NK-92 (cell line): ENCODE measurements around the gene ARL14EP.

ENCODE experiments used
- DNase-seq: peaks from one replicate; lab custom pipeline; 2025; ENCODE audit not compliant: unreplicated experiment; lab: John Stamatoyannopoulos, UW

Gene ARL14EP

GRCh38 chr11:30322826-30323710 is at the start of gene ARL14EP:
Gene ARL14EP, plus strand, starts transcription at chr11:30323104. Its CDS starts 7,845 bp downstream, at chr11:30330949.
- peak; percentile 19 for DNase-seq

- no peak for DNase-seq
Measured at GRCh38 chr11:30277176-30277575, 45.7 kb upstream of the ARL14EP start.

- DNase-seq, result no peak
Measured at GRCh38 chr11:30279796-30280195, 43.1 kb upstream of the ARL14EP start.

GRCh38 chr11:30281476-30282288 is 41.2 kb upstream of the ARL14EP start:
- no peak for DNase-seq

- DNase-seq, result no peak
Measured at GRCh38 chr11:30282289-30282631, 40.6 kb upstream of the ARL14EP start.

GRCh38 chr11:30284836-30285235 is 38.1 kb upstream of the ARL14EP start:
- no peak for DNase-seq

- no peak for DNase-seq
Measured at GRCh38 chr11:30285416-30286121, 37.3 kb upstream of the ARL14EP start.

GRCh38 chr11:30291331-30291730 is 31.6 kb upstream of the ARL14EP start:
- DNase-seq, result no peak

- no peak for DNase-seq
Measured at GRCh38 chr11:30292545-30292944, 30.4 kb upstream of the ARL14EP start.

GRCh38 chr11:30295178-30295885 is 27.6 kb upstream of the ARL14EP start:
- DNase-seq, result no peak

- DNase-seq, result no peak
Measured at GRCh38 chr11:30304620-30305019, 18.3 kb upstream of the ARL14EP start.

GRCh38 chr11:30310623-30311022 is 12.3 kb upstream of the ARL14EP start:
- DNase-seq, result no peak

- DNase-seq, result no peak
Measured at GRCh38 chr11:30311189-30311588, 11.7 kb upstream of the ARL14EP start.

- DNase-seq, result no peak
Measured at GRCh38 chr11:30312243-30312642, 10.7 kb upstream of the ARL14EP start.

- DNase-seq, result no peak
Measured at GRCh38 chr11:30313580-30313979, 9.3 kb upstream of the ARL14EP start.

- no peak for DNase-seq
Measured at GRCh38 chr11:30314625-30315024, 8.3 kb upstream of the ARL14EP start.

GRCh38 chr11:30316237-30316636 is 6.7 kb upstream of the ARL14EP start:
- DNase-seq, result no peak

GRCh38 chr11:30317030-30317429 is 5.9 kb upstream of the ARL14EP start:
- no peak for DNase-seq

- DNase-seq, result no peak
Measured at GRCh38 chr11:30321321-30321720, 1.6 kb upstream of the ARL14EP start.

- DNase-seq, result no peak
Measured at GRCh38 chr11:30322191-30322590, 713 bp upstream of the ARL14EP start.
